HG02970 (cell line): ENCODE data around the gene FKBP1C.

Experiments used
- ATAC-seq: cut with Tn5 transposase; IDR thresholded peaks from one replicate; pipeline ENCODE4 v1.9.1; 2021; ENCODE audit warnings: mild to moderate bottlenecking, moderate library complexity, moderate number of reproducible peaks; ENCODE audit not compliant: unreplicated experiment, low FRiP score

Gene FKBP1C

GRCh38 chr6:63259153-63259552 lies 47.9 kb downstream of the FKBP1C start:
- ATAC-seq: no peak

DNA sequence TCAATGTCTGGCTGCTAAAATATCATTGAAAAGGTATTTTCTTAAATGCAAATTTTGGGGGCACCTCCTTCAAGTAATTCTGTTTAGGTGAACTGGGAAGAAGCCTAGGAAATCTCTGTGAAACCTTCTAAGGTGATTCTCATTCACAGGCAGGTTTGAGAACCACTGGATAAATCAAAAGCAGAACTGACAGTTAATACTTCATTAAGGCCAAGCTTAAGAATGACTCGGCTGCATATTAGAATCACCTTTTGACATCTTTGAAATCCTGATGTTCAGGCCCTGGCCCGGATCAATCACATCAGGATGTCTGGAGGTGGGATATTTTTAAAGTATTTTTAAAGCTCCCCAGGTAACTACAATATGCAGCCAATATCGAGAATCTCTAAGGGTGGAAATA lies 50.6 kb downstream of the FKBP1C start:
- ATAC-seq: no peak
